ENCODE results near the gene OTOP3.
"Not testable (repeated sequence)": the region's sequence is repeated elsewhere in the genome, so short reads cannot be mapped to it uniquely, and the experiment has no call there.

OTOP3 gene

GRCh38 chr17:74963656-74964055 lies 28.0 kb downstream of the OTOP3 start:
- DNase-seq: no peak

- DNase-seq: no peak
Measured at GRCh38 chr17:74964246-74964761, 28.6 kb downstream of the OTOP3 start.

- no peak for DNase-seq
Measured at GRCh38 chr17:74964988-74965622, 29.4 kb downstream of the OTOP3 start.

GRCh38 chr17:74968361-74968780 lies 32.7 kb downstream of the OTOP3 start:
- no peak for DNase-seq

GRCh38 chr17:74969501-74969900 lies 33.8 kb downstream of the OTOP3 start:
- not testable (repeated sequence) for DNase-seq

GRCh38 chr17:74970395-74970794 lies 34.7 kb downstream of the OTOP3 start:
- no peak for DNase-seq

GRCh38 chr17:74971069-74971841 lies 35.6 kb downstream of the OTOP3 start:
- DNase-seq: no peak

- DNase-seq: no peak
Measured at GRCh38 chr17:74971842-74972106, 36.1 kb downstream of the OTOP3 start.

- peak; percentile 50 to 83 (median 68) for DNase-seq
Measured at GRCh38 chr17:74972107-74972972, 36.6 kb downstream of the OTOP3 start, which contains the start of gene HID1. Gene HID1 (minus strand): TSS chr17:74972759. CDS start chr17:74972656, 103 bp downstream.

GRCh38 chr17:74972973-74973328 lies 37.3 kb downstream of the OTOP3 start:
- DNase-seq: no peak

- DNase-seq: no peak
Measured at GRCh38 chr17:74975943-74976342, 40.2 kb downstream of the OTOP3 start.

GRCh38 chr17:74977802-74978201 lies 42.1 kb downstream of the OTOP3 start:
- DNase-seq: no peak

GRCh38 chr17:74978240-74978639 lies 42.5 kb downstream of the OTOP3 start:
- DNase-seq: no peak

GRCh38 chr17:74979408-74980146 lies 43.9 kb downstream of the OTOP3 start:
- no peak for DNase-seq

- no peak for DNase-seq
Measured at GRCh38 chr17:74981318-74981978, 45.8 kb downstream of the OTOP3 start.

GRCh38 chr17:74981979-74982662 lies 46.4 kb downstream of the OTOP3 start:
- peak; percentile 35 to 80 (median 48) for DNase-seq

- DNase-seq: not testable (repeated sequence)
Measured at GRCh38 chr17:74982663-74983313, 47.1 kb downstream of the OTOP3 start.

GRCh38 chr17:74986206-74986576 lies 50.5 kb downstream of the OTOP3 start:
- DNase-seq: no peak

- DNase-seq: peak; percentile 58 to 88 (median 78)
Measured at GRCh38 chr17:74987418-74987908, 51.8 kb downstream of the OTOP3 start, which contains the start of gene CDR2L. Gene CDR2L (plus strand): TSS chr17:74987632. CDS start chr17:74988044, 412 bp downstream.

GRCh38 chr17:74987909-74988711 lies 52.4 kb downstream of the OTOP3 start:
- DNase-seq: no peak

All from activated naive CD4-positive, alpha-beta T cell (primary cell).